Measurements from ENCODE around the gene PEX14. TPM values are rescaled to one million over a fixed set of nuclear protein-coding genes. Genes with fewer than 3 reads are reported as not detected.

Gene PEX14
- total RNA-seq, 1 experiment from 2014 or later = 29.3 TPM

DNA sequence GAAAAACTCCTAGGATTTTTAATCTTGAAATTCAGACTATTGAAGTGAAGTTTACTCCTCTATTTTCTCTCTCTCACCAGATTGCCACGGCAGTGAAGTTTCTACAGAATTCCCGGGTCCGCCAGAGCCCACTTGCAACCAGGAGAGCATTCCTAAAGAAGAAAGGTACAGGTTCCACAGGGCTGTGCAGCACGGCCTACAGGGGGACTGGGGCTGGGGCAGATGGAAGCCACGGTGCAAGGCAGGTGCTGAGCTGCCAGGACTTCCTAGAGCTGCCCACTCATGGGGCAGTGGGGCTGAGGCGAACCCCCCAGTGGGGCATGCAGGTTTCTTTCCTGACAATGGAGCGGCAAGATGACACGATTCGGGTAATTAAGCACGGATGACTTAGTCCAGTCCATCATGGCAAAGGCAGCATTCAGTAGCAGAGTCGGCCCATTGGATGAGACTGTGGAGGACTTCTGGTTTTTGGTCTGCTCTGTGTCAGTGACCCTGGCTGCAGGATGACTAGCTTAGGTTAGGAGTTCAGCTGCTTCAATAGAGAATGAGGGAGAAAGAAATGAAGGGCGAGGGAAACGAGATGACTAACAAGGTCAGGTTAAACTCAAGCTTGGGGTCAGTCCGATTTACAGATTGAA lies 61.5 kb downstream of the PEX14 start:
- no peak for TF ChIP-seq TCF7L2 (IDR thresholded peaks at IDR 0.05; ENCODE audit: borderline replicate concordance, extremely low read depth, insufficient read depth, insufficient read length)
- no peak for TF ChIP-seq EGR1 (IDR thresholded peaks at IDR 0.05; ENCODE audit: low read depth)
- TF ChIP-seq JUND (IDR thresholded peaks at IDR 0.05) = no peak
- TF ChIP-seq, protein P1, sequence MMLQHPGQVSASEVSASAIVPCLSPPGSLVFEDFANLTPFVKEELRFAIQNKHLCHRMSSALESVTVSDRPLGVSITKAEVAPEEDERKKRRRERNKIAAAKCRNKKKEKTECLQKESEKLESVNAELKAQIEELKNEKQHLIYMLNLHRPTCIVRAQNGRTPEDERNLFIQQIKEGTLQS (IDR thresholded peaks at IDR 0.05) = no peak
- CTCF ChIA-PET = no interaction called here

DNA sequence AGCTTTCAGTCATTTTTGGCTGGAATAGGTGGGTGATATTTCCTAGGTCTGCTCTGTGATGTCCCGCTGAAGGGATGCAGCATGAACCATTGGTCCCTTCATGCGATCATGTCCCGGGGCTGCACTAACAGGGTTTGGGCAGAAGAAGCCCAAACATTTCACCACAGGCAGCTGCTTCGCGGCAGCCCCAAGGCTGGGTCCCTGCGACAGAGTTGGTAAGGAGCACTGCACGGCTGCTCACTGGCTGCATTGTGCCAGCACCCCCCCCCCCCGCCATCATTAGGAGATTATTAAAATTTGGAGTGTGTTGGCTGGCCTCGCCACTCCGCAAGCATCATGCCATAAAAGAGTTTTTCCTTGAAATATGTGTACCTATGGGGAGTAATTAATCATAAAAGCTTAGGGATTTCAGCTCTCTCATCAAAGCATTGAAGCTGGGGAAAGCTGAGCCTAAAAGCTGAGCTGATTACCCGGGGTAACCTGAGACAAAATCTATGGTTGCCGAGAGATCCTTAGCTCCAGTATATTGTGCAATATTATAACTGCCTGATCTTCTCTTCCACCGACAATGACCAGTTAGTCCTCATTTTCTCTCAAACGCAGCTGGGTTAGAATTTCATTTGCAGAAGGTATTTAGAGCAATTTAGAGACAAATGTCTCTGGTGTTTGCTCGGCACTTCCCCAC lies 62.5 kb downstream of the PEX14 start:
- no peak for DNase-seq (ENCODE audit: low read depth, low spot score)
- H3K4me3 ChIP-seq (replicated peaks in 1 of 2; ENCODE audit: low read depth in 1 of 2, low read length in 2 of 2) = no peak overlapping the region
- H3K27me3 ChIP-seq (ENCODE audit: insufficient read depth, low read length) = no peaks in the 10 kb centered on the region
- no peak overlapping the region for H3K4me2 ChIP-seq (ENCODE audit: low read length)
- no peak overlapping the region for H3K27ac ChIP-seq (ENCODE audit: low read depth, low read length)
- H3K79me2 ChIP-seq (ENCODE audit: insufficient read depth, low read length) = peaks cover 22% of the 10 kb centered on the region
- BruUV-seq (replicated peaks) = no TSS peak
- TF ChIP-seq, protein P2, sequence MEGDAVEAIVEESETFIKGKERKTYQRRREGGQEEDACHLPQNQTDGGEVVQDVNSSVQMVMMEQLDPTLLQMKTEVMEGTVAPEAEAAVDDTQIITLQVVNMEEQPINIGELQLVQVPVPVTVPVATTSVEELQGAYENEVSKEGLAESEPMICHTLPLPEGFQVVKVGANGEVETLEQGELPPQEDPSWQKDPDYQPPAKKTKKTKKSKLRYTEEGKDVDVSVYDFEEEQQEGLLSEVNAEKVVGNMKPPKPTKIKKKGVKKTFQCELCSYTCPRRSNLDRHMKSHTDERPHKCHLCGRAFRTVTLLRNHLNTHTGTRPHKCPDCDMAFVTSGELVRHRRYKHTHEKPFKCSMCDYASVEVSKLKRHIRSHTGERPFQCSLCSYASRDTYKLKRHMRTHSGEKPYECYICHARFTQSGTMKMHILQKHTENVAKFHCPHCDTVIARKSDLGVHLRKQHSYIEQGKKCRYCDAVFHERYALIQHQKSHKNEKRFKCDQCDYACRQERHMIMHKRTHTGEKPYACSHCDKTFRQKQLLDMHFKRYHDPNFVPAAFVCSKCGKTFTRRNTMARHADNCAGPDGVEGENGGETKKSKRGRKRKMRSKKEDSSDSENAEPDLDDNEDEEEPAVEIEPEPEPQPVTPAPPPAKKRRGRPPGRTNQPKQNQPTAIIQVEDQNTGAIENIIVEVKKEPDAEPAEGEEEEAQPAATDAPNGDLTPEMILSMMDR (IDR thresholded peaks at IDR 0.05 in 2 of 3, conservative IDR thresholded peaks at IDR 0.05 in 1 of 3; ENCODE audit: borderline replicate concordance in 1 of 3, insufficient read depth in 1 of 3, low read depth in 2 of 3, low read length in 2 of 3) = no peak
- peak; percentile 74 for TF ChIP-seq CEBPB (IDR thresholded peaks at IDR 0.05; ENCODE audit: low read depth)
- ATAC-seq = no peak
- no peaks in the 10 kb centered on the region for H3K9me2 ChIP-seq (ENCODE audit: insufficient read depth)
- RAD21 ChIA-PET (ENCODE audit: low non-redundant PET in 1 of 2, low total read pairs in 2 of 2, uncharacterized antibody in 2 of 2, unreplicated experiment in 2 of 2) = no interaction called here
- H2AFZ ChIP-seq (ENCODE audit: low read depth, low read length, poor library complexity, severe bottlenecking) = no peak overlapping the region
- H3K4me1 ChIP-seq (ENCODE audit: control insufficient read depth in 1 of 2, insufficient read depth in 2 of 2, low read length in 2 of 2) = peaks cover 0 to 8% of the 10 kb centered on the region in 2 experiments; a peak in 3 of 4 replicates
- CTCF ChIA-PET = interaction anchor here (0.9 to 1.3 kb wide), 2 partner anchors 9 to 330 kb away, joined by 3 to 4 read pairs; no protein-coding TSS in a partner anchor
- POLR2A ChIA-PET = interaction anchor here (0.6 kb wide), 1 partner anchor 17 kb away, joined by 3 read pairs; no protein-coding TSS in a partner anchor
- H3K9ac ChIP-seq (ENCODE audit: low read length) = no peak overlapping the region
- intact Hi-C loops (cut with micrococcal nuclease) = no loop called here
- peaks cover 0 to 3% of the 10 kb centered on the region in 2 experiments; a peak in 1 of 4 replicates for H3K36me3 ChIP-seq (ENCODE audit: control insufficient read depth in 1 of 2, insufficient read depth in 2 of 2, low read length in 2 of 2)
- H3K9me3 ChIP-seq (ENCODE audit: control insufficient read depth in 1 of 2, insufficient read depth in 1 of 2, low read depth in 1 of 2, low read length in 2 of 2) = no peaks in the 10 kb centered on the region
- H4K20me1 ChIP-seq (ENCODE audit: insufficient read depth) = no peaks in the 10 kb centered on the region

More for the DNA sequence above, 61.5 kb downstream of the PEX14 start:
- POLR2A ChIA-PET = interaction anchor here (0.6 kb wide), 1 partner anchor 18 kb away, joined by 3 read pairs; no protein-coding TSS in a partner anchor
- no peak overlapping the region for H3K4me3 ChIP-seq (replicated peaks in 1 of 2; ENCODE audit: low read depth in 1 of 2, low read length in 2 of 2)
- no peaks in the 10 kb centered on the region for H4K20me1 ChIP-seq (ENCODE audit: insufficient read depth)
- intact Hi-C loops (cut with micrococcal nuclease) = no loop called here
- no peak overlapping the region for H3K9ac ChIP-seq (ENCODE audit: low read length)
- H3K27ac ChIP-seq (ENCODE audit: low read depth, low read length) = no peak overlapping the region
- H3K27me3 ChIP-seq (ENCODE audit: insufficient read depth, low read length) = no peaks in the 10 kb centered on the region
- no peak for DNase-seq (ENCODE audit: low read depth, low spot score)
- H3K4me1 ChIP-seq (ENCODE audit: control insufficient read depth in 1 of 2, insufficient read depth in 2 of 2, low read length in 2 of 2) = peaks cover 0 to 8% of the 10 kb centered on the region in 2 experiments; a peak in 3 of 4 replicates
- H3K9me3 ChIP-seq (ENCODE audit: control insufficient read depth in 1 of 2, insufficient read depth in 1 of 2, low read depth in 1 of 2, low read length in 2 of 2) = no peaks in the 10 kb centered on the region
- BruUV-seq (replicated peaks) = no TSS peak
- peaks cover 32% of the 10 kb centered on the region for H3K79me2 ChIP-seq (ENCODE audit: insufficient read depth, low read length)
- H3K4me2 ChIP-seq (ENCODE audit: low read length) = no peak overlapping the region
- no peaks in the 10 kb centered on the region for H3K9me2 ChIP-seq (ENCODE audit: insufficient read depth)
- no peaks in the 10 kb centered on the region for H3K36me3 ChIP-seq (ENCODE audit: control insufficient read depth in 1 of 2, insufficient read depth in 2 of 2, low read length in 2 of 2)
- RAD21 ChIA-PET (ENCODE audit: low non-redundant PET in 1 of 2, low total read pairs in 2 of 2, uncharacterized antibody in 2 of 2, unreplicated experiment in 2 of 2) = no interaction called here
- no peak for ATAC-seq
- no peak overlapping the region for H2AFZ ChIP-seq (ENCODE audit: low read depth, low read length, poor library complexity, severe bottlenecking)
